ENCODE data around the gene INO80D.
"Not testable (repeated sequence)": the region's sequence is repeated elsewhere in the genome, so short reads cannot be mapped to it uniquely, and the experiment has no call there.

DNA sequence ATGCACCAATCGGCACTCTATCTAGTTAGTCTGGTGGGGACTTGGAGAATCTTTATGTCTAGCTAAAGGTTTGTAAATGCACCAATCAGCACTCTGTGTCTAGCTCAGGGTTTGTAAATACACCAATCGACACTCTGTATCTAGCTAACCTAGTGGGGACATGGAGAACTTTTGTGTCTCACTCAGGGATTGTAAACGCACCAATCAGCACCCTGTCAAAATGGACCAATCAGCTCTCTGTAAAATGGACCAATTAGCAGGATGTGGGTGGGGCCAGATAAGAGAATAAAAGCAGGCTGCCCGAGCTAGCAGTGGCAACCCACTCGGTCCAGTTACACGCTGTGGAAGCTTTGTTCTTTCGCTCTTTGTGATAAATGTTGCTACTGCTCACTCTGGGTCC lies 108.3 kb downstream of the INO80D start:
- TF ChIP-seq POLR2AphosphoS5 (IDR thresholded peaks at IDR 0.05; ENCODE audit: low read depth); GABPA (IDR thresholded peaks at IDR 0.05; ENCODE audit: low read depth); SPI1 (IDR thresholded peaks at IDR 0.05; ENCODE audit: borderline replicate concordance, low read depth): not testable (repeated sequence)
- TF ChIP-seq, protein P1, sequence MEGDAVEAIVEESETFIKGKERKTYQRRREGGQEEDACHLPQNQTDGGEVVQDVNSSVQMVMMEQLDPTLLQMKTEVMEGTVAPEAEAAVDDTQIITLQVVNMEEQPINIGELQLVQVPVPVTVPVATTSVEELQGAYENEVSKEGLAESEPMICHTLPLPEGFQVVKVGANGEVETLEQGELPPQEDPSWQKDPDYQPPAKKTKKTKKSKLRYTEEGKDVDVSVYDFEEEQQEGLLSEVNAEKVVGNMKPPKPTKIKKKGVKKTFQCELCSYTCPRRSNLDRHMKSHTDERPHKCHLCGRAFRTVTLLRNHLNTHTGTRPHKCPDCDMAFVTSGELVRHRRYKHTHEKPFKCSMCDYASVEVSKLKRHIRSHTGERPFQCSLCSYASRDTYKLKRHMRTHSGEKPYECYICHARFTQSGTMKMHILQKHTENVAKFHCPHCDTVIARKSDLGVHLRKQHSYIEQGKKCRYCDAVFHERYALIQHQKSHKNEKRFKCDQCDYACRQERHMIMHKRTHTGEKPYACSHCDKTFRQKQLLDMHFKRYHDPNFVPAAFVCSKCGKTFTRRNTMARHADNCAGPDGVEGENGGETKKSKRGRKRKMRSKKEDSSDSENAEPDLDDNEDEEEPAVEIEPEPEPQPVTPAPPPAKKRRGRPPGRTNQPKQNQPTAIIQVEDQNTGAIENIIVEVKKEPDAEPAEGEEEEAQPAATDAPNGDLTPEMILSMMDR (IDR thresholded peaks at IDR 0.05; ENCODE audit: insufficient read depth, low read length), result not testable (repeated sequence)
- TF ChIP-seq, protein P2, sequence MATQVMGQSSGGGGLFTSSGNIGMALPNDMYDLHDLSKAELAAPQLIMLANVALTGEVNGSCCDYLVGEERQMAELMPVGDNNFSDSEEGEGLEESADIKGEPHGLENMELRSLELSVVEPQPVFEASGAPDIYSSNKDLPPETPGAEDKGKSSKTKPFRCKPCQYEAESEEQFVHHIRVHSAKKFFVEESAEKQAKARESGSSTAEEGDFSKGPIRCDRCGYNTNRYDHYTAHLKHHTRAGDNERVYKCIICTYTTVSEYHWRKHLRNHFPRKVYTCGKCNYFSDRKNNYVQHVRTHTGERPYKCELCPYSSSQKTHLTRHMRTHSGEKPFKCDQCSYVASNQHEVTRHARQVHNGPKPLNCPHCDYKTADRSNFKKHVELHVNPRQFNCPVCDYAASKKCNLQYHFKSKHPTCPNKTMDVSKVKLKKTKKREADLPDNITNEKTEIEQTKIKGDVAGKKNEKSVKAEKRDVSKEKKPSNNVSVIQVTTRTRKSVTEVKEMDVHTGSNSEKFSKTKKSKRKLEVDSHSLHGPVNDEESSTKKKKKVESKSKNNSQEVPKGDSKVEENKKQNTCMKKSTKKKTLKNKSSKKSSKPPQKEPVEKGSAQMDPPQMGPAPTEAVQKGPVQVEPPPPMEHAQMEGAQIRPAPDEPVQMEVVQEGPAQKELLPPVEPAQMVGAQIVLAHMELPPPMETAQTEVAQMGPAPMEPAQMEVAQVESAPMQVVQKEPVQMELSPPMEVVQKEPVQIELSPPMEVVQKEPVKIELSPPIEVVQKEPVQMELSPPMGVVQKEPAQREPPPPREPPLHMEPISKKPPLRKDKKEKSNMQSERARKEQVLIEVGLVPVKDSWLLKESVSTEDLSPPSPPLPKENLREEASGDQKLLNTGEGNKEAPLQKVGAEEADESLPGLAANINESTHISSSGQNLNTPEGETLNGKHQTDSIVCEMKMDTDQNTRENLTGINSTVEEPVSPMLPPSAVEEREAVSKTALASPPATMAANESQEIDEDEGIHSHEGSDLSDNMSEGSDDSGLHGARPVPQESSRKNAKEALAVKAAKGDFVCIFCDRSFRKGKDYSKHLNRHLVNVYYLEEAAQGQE (IDR thresholded peaks at IDR 0.05; ENCODE audit: insufficient replicate concordance, low read depth), result not testable (repeated sequence)
